GM12892 (cell line): ENCODE measurements around the gene BUD31. TPM values are rescaled to one million over a fixed set of nuclear protein-coding genes. Genes with fewer than 3 reads are reported as not detected.
A peak's percentile ranks its signal among the peaks of the same experiment; 100 is the strongest.

Experiments used
- DNase-seq: peaks from one replicate; pipeline ENCODE4 v3.0.0; 2011; ENCODE audit not compliant: insufficient read length
- FAIRE-seq: peaks from 2 replicates; lab custom pipeline; 2011; peaks lifted over from hg19 to GRCh38; lab: Jason Lieb, UNC
- POLR2A ChIP-seq: IDR thresholded peaks from 2 replicates; pipeline ENCODE4 v1.6.1; 2011; ENCODE audit warnings: low read depth, low read length, control low read depth
- POLR2AphosphoS5 ChIP-seq: IDR thresholded peaks from 2 replicates; pipeline ENCODE4 v1.6.1; 2011; ENCODE audit warnings: low read depth, low read length, control low read depth
- TAF1 ChIP-seq: IDR thresholded peaks from 2 replicates; pipeline ENCODE4 v1.6.1; 2011; ENCODE audit warnings: low read depth, mild to moderate bottlenecking, control low read depth, low read length, borderline replicate concordance
- polyA plus RNA-seq: library from polyadenylated mRNA; unstranded; fragments of >200 nt; gene quantifications from one replicate; pipeline ENCODE4 v1.2.1, GENCODE V29; 2012; ENCODE audit warnings: missing spikeins, inconsistent platforms; ENCODE audit not compliant: missing spikeins

Gene BUD31
- 130 TPM for polyA plus RNA-seq

DNA sequence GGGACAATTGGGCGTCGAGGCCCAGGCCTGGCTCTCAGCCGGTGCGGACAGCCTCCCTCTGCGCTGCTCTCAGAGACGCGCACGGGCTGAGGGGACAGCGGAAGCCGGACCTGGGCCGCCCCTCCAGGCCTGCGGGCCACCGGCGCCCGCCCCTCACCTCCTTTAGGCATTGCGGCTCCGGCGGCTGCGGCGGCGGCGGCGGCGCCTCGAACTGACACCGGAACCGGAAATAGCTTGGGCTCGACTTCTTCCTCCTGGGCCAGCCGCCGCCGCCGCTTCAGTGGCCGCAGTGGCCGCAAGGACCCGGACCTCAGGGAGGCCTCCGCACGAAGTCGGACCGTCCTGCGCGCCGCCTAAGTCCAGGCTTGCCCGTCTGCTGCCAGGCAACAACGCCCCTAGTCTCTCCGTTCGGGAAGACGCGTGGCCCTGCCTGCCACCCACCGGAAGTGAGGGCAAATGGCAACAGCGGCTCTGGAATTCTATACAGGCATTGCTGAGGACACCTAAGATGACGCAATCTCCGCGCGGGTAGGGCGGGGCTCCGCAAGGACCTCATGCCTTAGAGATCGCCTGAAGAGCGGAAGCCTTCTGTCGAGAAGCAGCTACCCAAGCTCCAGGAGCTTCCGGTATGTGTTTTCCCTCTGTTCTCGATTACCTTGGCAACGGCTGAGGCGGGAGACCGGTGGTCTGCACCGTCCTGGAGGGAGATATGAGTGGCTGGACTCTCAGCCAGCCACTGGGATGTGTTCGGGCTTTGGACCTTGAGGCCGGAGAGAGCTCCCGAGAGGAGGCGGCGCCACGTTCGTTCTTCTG is at the start of gene BUD31, which contains the start of gene PDAP1:
TSS of gene BUD31 (plus strand) at position 591 of the 813 bp plus-strand sequence. CDS start 2,124 bp downstream, outside the sequence.
TSS of gene PDAP1 (minus strand) at position 219 of the 813 bp plus-strand sequence. CDS start at position 170, 49 bp downstream.
- DNase-seq (peak; percentile 90), FAIRE-seq (peak; percentile 90)
- peak; percentile 98 for TF ChIP-seq POLR2A
- TF ChIP-seq TAF1: peak; percentile 91
- TF ChIP-seq POLR2AphosphoS5: peak; percentile 97

DNA sequence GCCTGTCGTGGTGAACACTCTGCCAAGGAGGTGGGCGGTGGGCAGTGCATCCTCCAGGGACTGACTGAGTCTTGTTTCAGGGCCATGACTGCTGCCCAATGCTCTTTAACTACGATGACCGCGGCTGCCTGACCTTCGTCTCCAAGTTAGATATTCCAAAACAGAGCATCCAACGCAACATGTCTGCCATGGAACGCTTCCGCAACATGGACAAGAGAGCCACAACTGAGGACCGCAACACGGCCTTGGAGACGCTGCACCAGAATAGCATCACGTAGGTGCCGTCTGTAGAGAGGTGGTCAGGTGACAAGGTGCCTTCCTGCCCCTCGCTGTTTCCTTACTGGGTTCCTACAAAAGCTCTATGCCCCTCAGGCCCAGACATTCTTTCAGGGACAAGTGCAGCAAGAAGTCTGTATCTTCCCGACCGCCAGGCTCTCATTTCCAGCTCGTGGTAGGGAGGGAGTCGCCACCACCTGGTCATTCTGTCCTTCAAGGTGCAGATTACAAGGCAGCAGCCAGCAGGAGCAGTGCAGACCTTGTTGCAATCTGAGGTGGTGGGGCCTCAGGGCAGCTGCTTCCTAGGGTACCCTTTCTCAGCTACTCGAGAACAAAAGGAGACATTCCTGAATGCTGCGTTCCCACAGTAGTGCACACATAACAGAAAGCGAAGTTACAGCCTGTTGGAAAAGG is 49.2 kb upstream of the BUD31 start:
- TF ChIP-seq POLR2A (no peak), POLR2AphosphoS5 (no peak), TAF1 (no peak)
- no peak for DNase-seq
- no peak for FAIRE-seq

DNA sequence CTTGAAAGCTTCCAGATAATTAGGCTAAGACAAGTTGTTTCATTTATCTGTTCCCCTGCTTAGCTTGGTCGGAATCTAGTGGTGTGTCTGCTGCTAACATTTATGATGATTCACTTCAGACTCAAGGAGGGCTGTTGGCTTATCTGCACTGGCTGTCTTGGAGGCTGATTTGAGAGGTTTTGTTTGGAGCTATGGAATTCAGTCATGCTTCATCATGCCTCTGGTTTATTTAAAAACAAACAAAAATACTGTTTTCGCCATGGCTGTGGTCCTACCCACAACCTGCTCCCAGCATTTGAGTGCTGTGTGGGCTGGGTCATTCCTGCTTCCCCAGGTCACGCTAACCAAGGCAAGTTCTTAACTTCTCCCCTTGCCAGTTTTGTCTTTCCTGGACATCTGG is 46.0 kb upstream of the BUD31 start:
- FAIRE-seq (no peak), DNase-seq (no peak)
- TF ChIP-seq POLR2AphosphoS5 (no peak), TAF1 (no peak), POLR2A (no peak)

DNA sequence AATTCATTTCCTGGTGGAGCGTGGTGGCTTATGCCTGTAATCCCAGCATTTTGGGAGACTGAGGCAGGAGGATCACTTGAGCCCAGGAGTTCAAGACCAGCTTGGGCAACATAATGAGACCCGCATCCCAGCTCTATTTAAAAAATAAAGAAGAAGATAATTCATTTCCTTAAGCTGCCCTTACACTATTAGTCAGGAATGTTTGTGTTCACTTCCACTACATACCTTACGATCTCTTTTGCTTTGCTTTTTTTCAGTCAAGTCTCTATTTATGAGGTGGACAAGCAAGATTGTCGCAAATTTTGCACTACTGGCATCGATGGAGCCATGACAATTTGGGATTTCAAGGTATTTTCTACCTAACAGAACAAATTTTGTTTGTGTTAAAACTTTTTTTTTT is 45.5 kb upstream of the BUD31 start:
- FAIRE-seq: no peak
- TF ChIP-seq POLR2A (no peak), TAF1 (no peak), POLR2AphosphoS5 (no peak)
- DNase-seq: no peak

DNA sequence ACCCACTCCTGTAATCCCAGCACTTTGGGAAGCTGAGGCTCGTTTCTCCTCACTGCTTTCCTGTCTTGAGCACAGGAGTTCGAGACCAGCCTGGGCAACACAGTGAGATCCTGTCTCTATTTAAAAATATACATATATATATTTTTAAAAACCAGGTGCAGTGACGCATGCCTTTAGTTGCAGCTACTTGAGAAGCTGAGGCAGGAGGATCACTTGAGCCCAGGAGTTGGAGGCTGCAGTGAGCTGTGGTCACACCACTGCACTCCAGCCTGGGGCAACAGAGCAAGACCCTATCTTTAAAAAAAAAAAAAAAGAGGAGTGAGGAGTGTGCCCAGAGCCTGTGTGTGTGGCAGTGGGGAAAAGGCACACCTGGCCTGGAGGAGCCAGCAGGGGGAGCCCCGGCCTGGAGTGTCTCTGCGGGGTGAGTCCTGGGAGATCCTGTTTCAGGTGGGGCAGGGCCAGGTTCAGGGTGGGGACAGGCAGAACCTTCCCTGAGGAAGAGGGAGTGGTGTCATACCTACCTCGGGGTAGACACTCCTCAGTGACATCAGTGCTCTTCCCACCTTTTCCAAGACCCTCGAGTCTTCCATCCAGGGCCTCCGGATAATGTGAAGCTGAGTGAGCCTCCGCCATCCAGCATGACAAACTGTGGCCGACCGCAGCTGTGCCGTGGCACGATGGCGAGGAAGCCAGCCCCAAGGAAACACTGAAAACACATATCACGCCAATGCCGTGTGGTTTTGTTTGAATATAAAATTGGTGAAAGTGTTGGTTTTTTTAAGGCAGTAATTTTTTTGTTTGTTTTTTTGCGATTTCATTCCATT is 43.2 kb upstream of the BUD31 start:
- DNase-seq (peak; percentile 68), FAIRE-seq (no peak)
- no peak for TF ChIP-seq POLR2AphosphoS5
- no peak for TF ChIP-seq TAF1
- no peak for TF ChIP-seq POLR2A

DNA sequence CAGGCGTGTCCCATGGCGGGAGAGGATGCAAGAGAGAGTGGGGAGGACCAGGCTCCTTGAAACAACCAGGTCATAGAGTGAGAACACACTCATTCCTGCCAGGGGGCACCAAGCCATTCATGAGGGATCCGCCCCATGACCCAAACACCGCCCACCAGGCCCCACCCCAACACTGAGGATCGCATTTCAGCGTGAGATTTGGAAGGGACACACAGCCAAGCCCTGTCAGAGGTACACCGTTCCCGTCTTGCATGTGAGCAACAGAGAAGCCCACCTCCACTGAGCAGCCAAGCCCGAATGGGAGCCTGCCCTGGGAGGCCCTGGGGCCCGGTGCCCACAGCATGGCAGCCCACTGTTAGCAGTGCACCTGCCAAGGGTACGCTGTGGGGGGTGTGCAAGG is 42.1 kb upstream of the BUD31 start:
- FAIRE-seq (no peak), DNase-seq (no peak)

DNA sequence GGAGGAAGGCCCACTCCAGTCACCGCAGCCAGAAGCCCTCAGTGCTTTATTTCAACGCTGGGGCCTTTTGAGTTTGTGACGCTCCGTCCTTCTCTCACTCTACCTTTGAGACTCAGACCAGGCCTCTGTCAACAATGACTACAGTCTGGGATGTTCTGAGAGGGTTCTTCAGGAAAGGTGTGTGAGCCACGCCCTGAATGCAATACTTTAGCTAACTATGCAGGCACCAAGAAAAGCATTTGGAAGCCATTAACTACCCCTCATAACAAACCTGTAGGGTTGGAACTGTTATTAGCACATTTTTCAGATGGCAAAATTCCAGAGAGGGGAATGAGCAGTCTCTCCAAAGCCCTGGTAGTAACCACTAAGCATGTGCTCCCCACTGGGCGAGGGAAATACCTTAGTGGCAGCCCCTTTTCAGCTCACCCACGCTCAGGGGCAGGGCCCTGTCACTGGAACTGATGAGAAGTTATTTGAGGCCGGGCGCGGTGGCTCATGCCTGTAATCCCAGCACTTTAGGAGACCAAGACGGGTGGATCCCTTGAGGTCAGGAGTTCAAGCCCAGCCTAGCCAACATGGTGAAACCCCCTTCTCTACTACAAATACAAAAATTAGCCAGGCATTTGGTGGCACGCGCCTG is 39.9 kb upstream of the BUD31 start:
- TF ChIP-seq POLR2A (no peak), POLR2AphosphoS5 (no peak), TAF1 (no peak)
- DNase-seq (no peak), FAIRE-seq (no peak)

More for the DNA sequence above, 42.1 kb upstream of the BUD31 start:
- TF ChIP-seq POLR2A: no peak
- no peak for TF ChIP-seq POLR2AphosphoS5
- TF ChIP-seq TAF1: no peak

DNA sequence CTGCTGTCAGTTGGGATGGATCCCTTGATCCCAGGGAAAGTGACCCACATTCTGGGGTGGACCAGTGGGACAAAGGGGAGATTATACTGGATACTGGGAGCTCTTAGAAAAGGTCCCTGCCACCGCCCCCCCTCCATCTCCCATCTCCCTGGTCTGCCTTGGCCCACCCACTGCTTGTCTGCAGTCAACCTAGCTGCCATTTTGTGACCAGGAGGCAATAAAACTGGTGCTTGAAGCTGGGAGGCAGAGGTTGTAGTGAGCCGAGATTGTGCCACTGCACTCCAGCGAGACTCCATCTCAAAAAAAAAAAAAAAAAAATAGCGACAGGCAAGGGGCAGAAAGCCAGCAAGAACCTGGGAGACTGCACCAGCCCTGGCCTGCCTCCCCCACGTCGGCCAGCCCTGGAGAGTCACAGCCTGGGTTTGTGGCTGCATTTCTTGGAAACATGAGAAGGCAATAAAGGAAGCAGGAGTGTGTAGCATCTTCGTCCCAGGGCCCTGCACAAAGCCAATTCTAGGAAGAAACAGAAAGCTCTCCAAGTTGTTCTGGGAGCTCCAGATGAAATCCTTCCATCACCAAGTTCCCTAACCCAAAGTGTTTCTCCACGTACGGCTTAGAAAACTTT is 38.9 kb upstream of the BUD31 start:
- FAIRE-seq: no peak
- DNase-seq: no peak
- TF ChIP-seq POLR2A: no peak
- TF ChIP-seq TAF1: no peak
- no peak for TF ChIP-seq POLR2AphosphoS5

DNA sequence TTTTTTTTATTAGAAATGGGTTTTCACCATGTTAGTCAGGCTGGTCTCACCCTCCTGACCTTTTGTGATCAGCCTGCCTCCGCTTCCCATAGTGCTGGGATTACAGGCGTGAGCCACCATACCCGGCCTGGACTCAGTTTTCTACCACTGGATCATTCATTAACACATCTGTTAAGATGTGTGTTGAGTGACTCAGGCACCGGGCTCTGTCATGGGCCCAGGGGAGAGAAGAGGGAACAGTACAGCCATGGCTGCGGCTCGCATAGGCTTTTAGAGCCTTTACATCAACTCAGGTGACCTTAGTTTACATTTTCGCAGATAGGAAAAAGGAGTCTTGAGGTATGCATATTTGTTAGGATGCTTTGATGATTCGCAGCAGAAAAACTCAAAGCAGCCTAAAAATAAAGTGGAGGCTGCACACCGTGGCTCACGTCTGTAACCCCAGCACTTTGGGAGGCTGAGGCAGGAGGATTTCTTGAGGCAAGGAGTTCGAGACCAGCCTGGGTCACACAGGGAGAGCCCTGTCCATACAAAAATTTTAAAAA is 37.3 kb upstream of the BUD31 start:
- no peak for DNase-seq
- TF ChIP-seq TAF1: no peak
- TF ChIP-seq POLR2AphosphoS5: no peak
- no peak for TF ChIP-seq POLR2A
- FAIRE-seq: no peak

DNA sequence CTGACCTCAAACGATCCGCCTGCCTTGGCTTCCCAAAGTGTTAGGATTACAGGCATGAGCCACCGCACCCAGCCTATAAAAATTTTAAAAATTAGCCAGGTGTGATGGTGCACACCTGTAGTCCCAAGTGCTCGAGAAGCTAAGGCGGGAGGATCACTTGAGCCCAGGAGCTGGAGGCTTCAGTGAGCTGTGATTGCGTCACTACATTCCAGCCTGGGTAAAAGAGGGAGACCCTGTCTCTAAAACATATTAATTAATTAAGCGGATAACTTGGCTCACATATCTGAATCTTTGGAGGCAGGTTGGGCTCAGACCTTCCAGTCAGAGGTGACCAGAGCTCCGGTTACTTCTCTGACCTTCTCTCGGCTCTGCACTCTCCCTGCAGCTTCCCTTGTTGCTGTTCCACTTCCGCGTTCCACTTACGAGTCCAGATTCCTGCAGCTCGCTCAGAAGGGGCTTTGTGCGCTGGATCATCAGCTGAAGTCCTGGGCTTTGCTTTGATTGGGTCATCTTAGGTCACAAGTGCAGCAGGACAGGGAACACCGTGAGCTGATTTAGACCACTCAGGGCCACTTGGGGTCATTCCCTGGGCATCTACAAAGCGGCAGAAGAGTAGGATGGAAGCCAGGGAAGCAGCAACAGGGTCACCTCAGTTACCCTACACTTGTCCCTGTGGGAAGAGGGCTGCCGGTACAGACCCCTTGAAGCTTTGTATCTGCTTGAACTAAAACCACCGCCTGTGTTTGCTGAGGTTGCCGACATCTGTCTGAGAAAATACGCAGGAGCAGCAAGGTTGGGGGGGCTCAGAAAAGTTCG is 36.3 kb upstream of the BUD31 start:
- FAIRE-seq: no peak

More for the DNA sequence above, 36.3 kb upstream of the BUD31 start:
- no peak for DNase-seq
- TF ChIP-seq POLR2A (no peak), TAF1 (no peak), POLR2AphosphoS5 (no peak)
